PC-9 (cell line): ENCODE measurements around the gene KLHDC4. TPM values are rescaled to one million over a fixed set of nuclear protein-coding genes. Genes with fewer than 3 reads are reported as not detected.
"Not testable (repeated sequence)": the region's sequence is repeated elsewhere in the genome, so short reads cannot be mapped to it uniquely, and the experiment has no call there.

Experiments
- BruUV-seq: library from RNA; stranded (reverse); fragments of 400-500 nt; replicated peaks from 2 replicates; lab custom pipeline; 2021; lab: Mats Ljungman, UMichigan
- CTCF ChIA-PET: fragments of 300-600 bp; sonication (Branson Sonifier 250); formaldehyde crosslinking; loops from one replicate; lab custom pipeline; 2022; ENCODE audit warnings: antibody characterized with exemption; lab: Charles Lee
- POLR2A ChIA-PET: fragments of 300-600 bp; sonication (Branson Sonifier 250); formaldehyde crosslinking; loops from one replicate; lab custom pipeline; 2022; ENCODE audit warnings: antibody characterized with exemption; ENCODE audit not compliant: unreplicated experiment; lab: Charles Lee
- DNase-seq, 2 experiments: peaks; one replicate each; pipeline versions ENCODE4 v3.0.0 to v3.0.0-alpha.2; 2015 to 2022; ENCODE audit warnings: mixed read lengths in 1 of 2
- H2AFZ ChIP-seq: fragments of 200-600 bp; sonication (generic); 2 replicates; pipeline ENCODE4 v1.8.1; 2017; ENCODE audit warnings: antibody characterized with exemption
- H3F3A ChIP-seq: fragments of 200-600 bp; sonication (generic); 2 replicates; pipeline ENCODE4 v1.8.1; 2017; ENCODE audit warnings: antibody characterized with exemption, mild to moderate bottlenecking, low read depth; ENCODE audit not compliant: insufficient read depth
- H3K27ac ChIP-seq: fragments of 200-600 bp; sonication (generic); 2 replicates; pipeline ENCODE4 v1.6.1; 2016; ENCODE audit warnings: mixed run types
- H3K27me3 ChIP-seq: fragments of 200-600 bp; sonication (generic); 2 replicates; pipeline ENCODE4 v1.6.1; 2016; ENCODE audit warnings: low read depth, mixed run types; ENCODE audit not compliant: insufficient read depth
- H3K36me3 ChIP-seq: fragments of 200-600 bp; sonication (generic); 2 replicates; pipeline ENCODE4 v1.6.1; 2016; ENCODE audit warnings: low read depth, mixed run types
- H3K4me1 ChIP-seq: fragments of 200-600 bp; sonication (generic); replicated peaks from 2 replicates; pipeline ENCODE4 v1.6.1; 2016; ENCODE audit warnings: mixed run types; ENCODE audit not compliant: insufficient read depth
- H3K4me2 ChIP-seq: fragments of 200-600 bp; sonication (generic); 2 replicates; pipeline ENCODE4 v1.6.1; 2017; ENCODE audit warnings: mixed run types
- H3K4me3 ChIP-seq: fragments of 200-600 bp; sonication (generic); 2 replicates; pipeline ENCODE4 v1.6.1; 2016; ENCODE audit warnings: mixed run types
- H3K79me2 ChIP-seq: fragments of 200-600 bp; sonication (generic); 2 replicates; pipeline ENCODE4 v1.6.1; 2017; ENCODE audit warnings: low read depth, mixed run types
- H3K9me2 ChIP-seq: fragments of 200-600 bp; sonication (generic); 2 replicates; pipeline ENCODE4 v1.8.1; 2017; ENCODE audit warnings: mild to moderate bottlenecking; ENCODE audit not compliant: insufficient read depth
- H3K9me3 ChIP-seq: fragments of 200-600 bp; sonication (generic); 2 replicates; pipeline ENCODE4 v1.8.1; 2016; ENCODE audit warnings: low read depth; ENCODE audit not compliant: insufficient read depth
- H4K20me1 ChIP-seq: fragments of 200-600 bp; sonication (generic); 2 replicates; pipeline ENCODE4 v1.8.1; 2017; ENCODE audit not compliant: insufficient read depth
- CTCF ChIP-seq: fragments of 200-600 bp; sonication (generic); conservative IDR thresholded peaks from 2 replicates; pipeline ENCODE4 v1.6.1; 2017; ENCODE audit warnings: mixed run types, antibody characterized with exemption, mild to moderate bottlenecking, moderate library complexity
- EZH2 ChIP-seq: fragments of 200-600 bp; sonication (generic); IDR thresholded peaks from 2 replicates; pipeline ENCODE4 v1.8.0; 2017; ENCODE audit warnings: antibody characterized with exemption, low read depth
- intact Hi-C: fragments of 100-400 bp; cut with micrococcal nuclease; formaldehyde crosslinking; loops from one replicate; pipeline ENCODE4 v1.10.0; 2022; ENCODE audit not compliant: unreplicated experiment
- total RNA-seq: library from RNA; stranded (reverse); gene quantifications from 2 replicates; pipeline ENCODE4 v1.2.3, GENCODE V29; 2021

KLHDC4 gene
- total RNA-seq, 1 experiment from 2014 or later: 66.5 TPM

- no peak for DNase-seq
- intact Hi-C loops: no loop called here
- Histone ChIP-seq H3K27ac (no peak overlapping the region), H4K20me1 (peaks cover 17% of the 10 kb centered on the region), H3F3A (no peaks in the 10 kb centered on the region), H3K79me2 (no peaks in the 10 kb centered on the region), H3K9me3 (no peaks in the 10 kb centered on the region), H3K9me2 (no peaks in the 10 kb centered on the region), H3K4me3 (no peak overlapping the region), H3K27me3 (no peaks in the 10 kb centered on the region), H3K36me3 (0 out of 2 replicates have a peak, but pooled peaks cover 8% of the 10 kb centered on the region), H3K4me2 (no peak overlapping the region), H2AFZ (no peak overlapping the region), H3K4me1 (no peaks in the 10 kb centered on the region)
- POLR2A ChIA-PET: no interaction called here
- CTCF ChIA-PET: no interaction called here
- BruUV-seq: no TSS peak
- TF ChIP-seq EZH2 (no peak), CTCF (no peak)
Measured at GRCh38 chr16:87722590-87723225, 43.1 kb downstream of the KLHDC4 start.

GRCh38 chr16:87721622-87722585, 43.9 kb downstream of the KLHDC4 start:
- DNase-seq: no peak
- Histone ChIP-seq H4K20me1 (peaks cover 17% of the 10 kb centered on the region), H3K79me2 (no peaks in the 10 kb centered on the region), H3K36me3 (0 out of 2 replicates have a peak, but pooled peaks cover 7% of the 10 kb centered on the region), H3F3A (no peaks in the 10 kb centered on the region), H3K27me3 (no peaks in the 10 kb centered on the region), H3K4me3 (no peak overlapping the region), H3K27ac (no peak overlapping the region), H3K9me3 (no peaks in the 10 kb centered on the region), H3K4me2 (no peak overlapping the region), H3K9me2 (no peaks in the 10 kb centered on the region), H2AFZ (no peak overlapping the region), H3K4me1 (no peaks in the 10 kb centered on the region)
- intact Hi-C loops: no loop called here
- ChIA-PET POLR2A (no interaction called here), CTCF (no interaction called here)
- TF ChIP-seq EZH2: no peak
- TF ChIP-seq CTCF: no peak
- no TSS peak for BruUV-seq

- no TSS peak for BruUV-seq
- ChIA-PET CTCF (no interaction called here), POLR2A (no interaction called here)
- no peak overlapping the region for H2AFZ ChIP-seq
- no peaks in the 10 kb centered on the region for H3K9me3 ChIP-seq
- no peak overlapping the region for H3K27ac ChIP-seq
- peaks cover 17% of the 10 kb centered on the region for H4K20me1 ChIP-seq
- no peaks in the 10 kb centered on the region for H3F3A ChIP-seq
- no peak for DNase-seq
- peaks cover 7% of the 10 kb centered on the region; the same call in 1 of the 2 replicates for H3K36me3 ChIP-seq
- H3K27me3 ChIP-seq: no peaks in the 10 kb centered on the region
- no peaks in the 10 kb centered on the region for H3K79me2 ChIP-seq
- TF ChIP-seq CTCF: no peak
- no peak for TF ChIP-seq EZH2
- H3K4me3 ChIP-seq: no peak overlapping the region
- no peaks in the 10 kb centered on the region for H3K4me1 ChIP-seq
- intact Hi-C loops: no loop called here
- H3K9me2 ChIP-seq: no peaks in the 10 kb centered on the region
- no peak overlapping the region for H3K4me2 ChIP-seq
Measured at GRCh38 chr16:87720446-87720845, 45.3 kb downstream of the KLHDC4 start.

- BruUV-seq, H3K4me3 ChIP-seq, H2AFZ ChIP-seq, DNase-seq, H3K9me3 ChIP-seq, POLR2A ChIA-PET, H3F3A ChIP-seq, H3K4me2 ChIP-seq, CTCF ChIA-PET, H3K36me3 ChIP-seq, H3K79me2 ChIP-seq, H3K27ac ChIP-seq, intact Hi-C loops, H3K4me1 ChIP-seq, H3K27me3 ChIP-seq, H3K9me2 ChIP-seq: not testable (repeated sequence)
- H4K20me1 ChIP-seq: peaks cover 10% of the 10 kb centered on the region
Measured at GRCh38 chr16:87718831-87719230, 47.0 kb downstream of the KLHDC4 start.
